AG04449 (cell line): ENCODE measurements around the gene SLC30A10.
"Not testable (repeated sequence)": the region's sequence is repeated elsewhere in the genome, so short reads cannot be mapped to it uniquely, and the experiment has no call there.

Experiments
- CTCF ChIA-PET: fragments of 350-600 bp; formaldehyde crosslinking; extraction: SDS; loops from one replicate; lab custom pipeline; 2021; ENCODE audit warnings: antibody characterized with exemption; lab: Yijun Ruan, JAX
- POLR2A ChIA-PET: fragments of 400-600, 350-600 bp; formaldehyde crosslinking; extraction: SDS; loops from one replicate; lab custom pipeline; 2020; ENCODE audit warnings: antibody characterized with exemption, inconsistent platforms; lab: Yijun Ruan, JAX
- DNase-seq: peaks from one replicate; pipeline ENCODE4 v3.0.0-alpha.2; 2010; ENCODE audit warnings: low read depth, low spot score
- H3K4me3 ChIP-seq: 2 replicates; pipeline ENCODE4 v1.5.1; 2011; ENCODE audit warnings: low read depth, mild to moderate bottlenecking, control low read depth, low read length
- TF ChIP-seq, protein P1 (sequence below): IDR thresholded peaks from one replicate; pipeline ENCODE4 v1.5.1; 2011; ENCODE audit warnings: mild to moderate bottlenecking, moderate library complexity, low read length, control low read depth, inconsistent platforms; ENCODE audit not compliant: insufficient read depth; ENCODE audit errors: missing control alignments

The SLC30A10 gene

DNA sequence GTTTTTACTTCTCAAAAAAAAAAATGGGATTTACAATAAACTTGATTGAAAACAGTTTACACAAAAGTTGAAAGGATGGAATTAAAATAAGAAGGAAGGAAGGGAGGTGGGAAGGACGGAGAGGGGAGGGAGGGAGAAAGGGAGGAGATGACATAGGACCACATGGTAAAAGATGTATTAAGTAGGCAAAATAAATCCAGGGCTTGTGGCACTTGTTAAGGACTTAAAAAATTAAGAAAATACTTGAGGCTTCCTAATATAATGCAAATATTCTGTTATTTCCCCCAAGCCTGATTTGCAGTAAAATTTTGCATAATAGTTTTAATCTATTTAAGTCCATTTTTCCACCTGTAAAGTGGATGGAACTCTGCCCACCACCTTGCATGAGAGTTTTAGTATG, 27.5 kb downstream of the SLC30A10 start:
- CTCF ChIA-PET, result no interaction called here
- no peak for DNase-seq
- POLR2A ChIA-PET, result no interaction called here
- TF ChIP-seq, protein P1, sequence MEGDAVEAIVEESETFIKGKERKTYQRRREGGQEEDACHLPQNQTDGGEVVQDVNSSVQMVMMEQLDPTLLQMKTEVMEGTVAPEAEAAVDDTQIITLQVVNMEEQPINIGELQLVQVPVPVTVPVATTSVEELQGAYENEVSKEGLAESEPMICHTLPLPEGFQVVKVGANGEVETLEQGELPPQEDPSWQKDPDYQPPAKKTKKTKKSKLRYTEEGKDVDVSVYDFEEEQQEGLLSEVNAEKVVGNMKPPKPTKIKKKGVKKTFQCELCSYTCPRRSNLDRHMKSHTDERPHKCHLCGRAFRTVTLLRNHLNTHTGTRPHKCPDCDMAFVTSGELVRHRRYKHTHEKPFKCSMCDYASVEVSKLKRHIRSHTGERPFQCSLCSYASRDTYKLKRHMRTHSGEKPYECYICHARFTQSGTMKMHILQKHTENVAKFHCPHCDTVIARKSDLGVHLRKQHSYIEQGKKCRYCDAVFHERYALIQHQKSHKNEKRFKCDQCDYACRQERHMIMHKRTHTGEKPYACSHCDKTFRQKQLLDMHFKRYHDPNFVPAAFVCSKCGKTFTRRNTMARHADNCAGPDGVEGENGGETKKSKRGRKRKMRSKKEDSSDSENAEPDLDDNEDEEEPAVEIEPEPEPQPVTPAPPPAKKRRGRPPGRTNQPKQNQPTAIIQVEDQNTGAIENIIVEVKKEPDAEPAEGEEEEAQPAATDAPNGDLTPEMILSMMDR, result no peak
- H3K4me3 ChIP-seq, result no peak overlapping the region

DNA sequence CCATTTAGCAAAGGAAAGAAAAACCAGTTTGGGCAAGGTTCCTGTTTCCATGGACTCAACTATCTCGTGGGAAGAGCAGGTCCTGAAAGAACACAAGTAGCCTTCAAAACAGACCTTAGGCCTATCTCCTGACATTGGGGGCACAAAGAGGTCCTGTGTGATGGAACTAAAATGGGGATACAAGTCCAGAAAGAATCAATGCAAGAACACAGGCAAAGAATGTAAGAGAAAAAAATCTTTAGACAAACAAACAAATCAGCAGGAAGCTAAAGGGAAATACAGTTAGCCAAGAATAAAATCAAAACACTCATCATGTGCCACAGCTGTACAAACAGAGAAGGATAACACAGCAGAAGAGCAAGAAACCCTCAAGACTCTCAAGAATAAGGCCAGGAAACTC, 28.2 kb downstream of the SLC30A10 start:
- CTCF ChIA-PET, result no interaction called here
- DNase-seq, result no peak
- POLR2A ChIA-PET, result no interaction called here
- H3K4me3 ChIP-seq, result no peak overlapping the region
- TF ChIP-seq, protein P1, result no peak

DNA sequence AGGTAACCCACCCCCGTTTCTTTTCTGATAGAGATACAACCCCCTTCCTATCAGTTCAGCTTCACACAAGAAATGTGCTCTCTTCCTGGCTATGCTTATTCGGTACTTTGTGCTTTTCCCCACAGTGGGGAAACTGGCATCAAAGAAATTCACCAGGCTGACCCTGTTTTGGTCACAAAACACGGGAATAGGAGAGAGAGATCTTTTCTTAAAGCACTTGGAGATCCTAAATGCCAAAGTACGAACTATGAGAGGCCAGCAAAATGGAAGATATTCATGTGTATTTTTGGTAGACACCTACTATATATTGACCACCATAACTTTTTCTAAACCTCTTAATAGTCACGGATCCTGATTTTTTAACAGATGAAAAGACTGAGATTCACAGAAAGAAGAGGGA, 30.0 kb downstream of the SLC30A10 start:
- POLR2A ChIA-PET, result no interaction called here
- TF ChIP-seq, protein P1, result no peak
- DNase-seq, result no peak
- H3K4me3 ChIP-seq, result no peak overlapping the region
- CTCF ChIA-PET, result no interaction called here

DNA sequence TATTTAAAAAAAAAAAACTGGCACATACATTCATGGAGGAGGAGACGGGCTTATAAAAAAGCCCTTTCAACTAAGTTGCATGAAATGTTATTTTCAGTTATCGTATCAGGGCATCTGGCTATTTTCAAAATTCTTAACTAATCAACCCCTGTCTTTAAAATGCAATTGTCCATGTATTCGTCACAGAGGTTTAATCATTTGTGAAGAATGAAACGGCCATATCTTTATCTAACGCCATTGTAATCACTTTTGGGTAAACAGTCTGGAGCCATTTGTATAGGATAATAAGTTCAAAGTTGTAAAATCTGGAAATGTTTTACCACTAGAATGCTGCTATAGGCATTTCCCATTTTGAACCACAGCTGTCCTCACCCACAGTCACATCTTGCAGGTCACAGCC, 30.4 kb downstream of the SLC30A10 start:
- TF ChIP-seq, protein P1, result no peak
- ChIA-PET CTCF (no interaction called here), POLR2A (no interaction called here)
- no peak for DNase-seq
- no peak overlapping the region for H3K4me3 ChIP-seq

DNA sequence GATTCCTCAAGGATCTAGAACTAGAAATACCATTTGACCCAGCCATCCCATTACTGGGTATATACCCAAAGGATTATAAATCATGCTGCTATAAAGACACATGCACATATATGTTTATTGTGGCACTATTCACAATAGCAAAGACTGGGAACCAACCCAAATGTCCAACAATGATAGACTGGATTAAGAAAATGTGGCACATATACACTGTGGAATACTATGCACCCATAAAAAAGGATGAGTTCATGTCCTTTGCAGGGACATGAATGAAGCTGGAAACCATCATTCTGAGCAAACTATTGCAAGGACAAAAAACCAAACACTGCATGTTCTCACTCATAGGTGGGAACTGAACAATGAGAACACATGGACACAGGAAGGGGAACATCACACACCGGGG, 36.1 kb downstream of the SLC30A10 start:
- CTCF ChIA-PET, DNase-seq, H3K4me3 ChIP-seq, POLR2A ChIA-PET: not testable (repeated sequence)

DNA sequence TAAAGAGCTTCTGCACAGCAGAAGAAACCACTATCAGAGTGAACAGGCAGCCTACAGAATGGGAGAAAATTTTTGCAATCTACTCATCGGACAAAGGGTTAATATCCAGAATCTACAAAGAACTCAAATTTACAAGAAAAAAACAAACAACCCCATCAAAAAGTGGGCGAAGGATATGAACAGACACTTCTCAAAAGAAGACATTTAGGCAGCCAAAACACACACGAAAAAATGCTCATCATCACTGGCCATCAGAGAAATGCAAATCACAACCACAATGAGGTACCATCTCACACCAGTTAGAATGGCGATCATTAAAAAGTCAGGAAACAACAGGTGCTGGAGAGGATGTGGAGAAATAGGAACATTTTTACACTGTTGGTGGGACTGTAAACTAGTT, 36.5 kb downstream of the SLC30A10 start:
- DNase-seq, POLR2A ChIA-PET, CTCF ChIA-PET, H3K4me3 ChIP-seq: not testable (repeated sequence)

DNA sequence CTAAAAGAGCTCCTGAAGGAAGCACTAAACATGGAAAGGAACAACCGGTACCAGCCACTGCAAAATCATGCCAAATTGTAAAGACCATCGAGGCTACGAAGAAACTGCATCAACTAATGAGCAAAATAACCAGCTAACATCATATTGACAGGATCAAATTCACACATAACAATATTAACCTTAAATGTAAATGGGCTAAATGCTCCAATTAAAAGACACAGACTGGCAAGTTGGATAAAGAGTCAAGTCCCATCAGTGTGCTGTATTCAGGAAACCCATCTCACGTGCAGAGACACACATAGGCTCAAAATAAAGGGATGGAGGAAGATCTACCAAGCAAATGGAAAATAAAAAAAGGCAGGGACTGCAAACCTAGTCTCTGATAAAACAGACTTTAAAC, 39.7 kb downstream of the SLC30A10 start:
- POLR2A ChIA-PET, CTCF ChIA-PET, DNase-seq, H3K4me3 ChIP-seq: not testable (repeated sequence)

DNA sequence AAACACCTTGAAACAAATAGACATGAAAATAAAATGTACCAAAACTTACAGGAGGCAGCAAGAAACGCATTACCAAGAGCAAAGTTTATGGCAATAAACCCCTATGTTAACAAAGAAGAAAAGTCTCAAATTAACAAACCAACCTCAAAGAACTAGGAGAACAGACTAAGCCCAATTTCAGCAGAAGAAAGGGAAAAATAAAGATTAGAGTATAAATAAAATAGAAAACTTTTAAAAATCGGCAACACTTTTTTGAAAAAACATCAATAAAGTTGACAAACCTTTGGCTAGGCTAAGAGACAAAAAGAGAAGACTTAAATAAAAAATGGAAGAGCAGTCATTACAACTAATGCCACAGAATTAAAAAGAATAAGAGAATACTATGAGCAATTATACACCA, 42.7 kb downstream of the SLC30A10 start:
- no peak for DNase-seq
- POLR2A ChIA-PET, result no interaction called here
- TF ChIP-seq, protein P1, result no peak
- no peak overlapping the region for H3K4me3 ChIP-seq
- CTCF ChIA-PET, result no interaction called here
